VCaP (cell line): ENCODE measurements around the gene MRPL53.
A peak's percentile ranks its signal among the peaks of the same experiment; 100 is the strongest.

Experiments used
- H3K27ac ChIP-seq: fragments of 450-650 bp; 2 replicates; pipeline ENCODE4 v1.5.1; 2017
- CTCF ChIP-seq: fragments of 450-650 bp; conservative IDR thresholded peaks from 2 replicates; pipeline ENCODE4 v1.5.1; 2017; ENCODE audit warnings: mild to moderate bottlenecking, moderate library complexity

The MRPL53 gene

GRCh38 chr2:74441690-74442482, 30.6 kb downstream of the MRPL53 start, which contains the start of gene RTKN:
Gene RTKN, minus strand, starts transcription at chr2:74441937. Its CDS starts 121 bp downstream, at chr2:74441816.
- no peak for TF ChIP-seq CTCF

DNA sequence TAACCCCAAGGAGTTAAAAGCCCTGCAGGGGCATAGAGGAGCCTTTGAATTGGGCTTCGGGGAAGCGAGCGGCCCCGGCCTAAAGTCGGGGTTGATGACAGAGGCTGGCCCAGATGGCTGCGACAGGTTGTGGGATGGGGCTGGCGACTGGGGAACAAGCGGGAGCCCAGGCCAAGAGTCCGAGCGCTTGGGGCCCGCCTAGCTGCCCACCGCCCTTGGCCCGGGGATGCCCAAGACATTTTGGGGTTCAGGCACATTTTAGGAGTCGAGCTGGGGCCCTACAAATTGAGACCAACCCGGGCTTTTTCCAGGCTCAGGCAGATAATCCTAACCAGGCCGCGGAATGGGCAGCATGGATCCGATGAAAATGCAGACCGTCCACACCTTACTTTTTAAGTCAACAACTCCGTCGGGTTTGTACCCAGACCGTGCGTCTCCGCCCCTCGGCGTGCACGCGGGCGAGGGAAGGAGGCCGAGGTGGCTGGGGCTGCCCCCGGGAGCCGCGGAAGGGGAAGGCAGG, 31.2 kb downstream of the MRPL53 start:
- peak overlapping the region; percentile 93 for H3K27ac ChIP-seq
- TF ChIP-seq CTCF: no peak

More at GRCh38 chr2:74441690-74442482, 30.6 kb downstream of the MRPL53 start, which contains the start of gene RTKN:
- peak within 1 kb of the TSS; percentile 93 for H3K27ac ChIP-seq

- peak overlapping the region; percentile 93 for H3K27ac ChIP-seq
- peak; percentile 31; the same call in 1 of the 2 replicates for TF ChIP-seq CTCF
These were observed 31.9 kb downstream of the MRPL53 start for GRCh38 chr2:74440378-74441169.

- H3K27ac ChIP-seq: peak overlapping the region; percentile 93
- TF ChIP-seq CTCF: no peak
These were observed 32.6 kb downstream of the MRPL53 start for GRCh38 chr2:74439803-74440377.

GRCh38 chr2:74439373-74439772, 33.1 kb downstream of the MRPL53 start:
- no peak for TF ChIP-seq CTCF
- peak overlapping the region; percentile 93 for H3K27ac ChIP-seq

- H3K27ac ChIP-seq: no peak overlapping the region
- TF ChIP-seq CTCF: no peak
These were observed 34.2 kb downstream of the MRPL53 start for GRCh38 chr2:74438248-74438647.
